Trophoblast cell (in vitro differentiated cells and primary cell): ENCODE data around the gene EML6.

Source experiments
- DNase-seq, 2 donors: peaks; one replicate each; pipeline ENCODE4 v3.0.0-alpha.2; 2016
- H2AFZ ChIP-seq: 2 replicates; pipeline ENCODE4 v1.6.1; 2013; ENCODE audit warnings: low read length, moderate library complexity, mild to moderate bottlenecking; ENCODE audit not compliant: insufficient read depth, poor library complexity
- H2AK5ac ChIP-seq: 2 replicates; pipeline ENCODE4 v1.6.1; 2013; ENCODE audit warnings: mild to moderate bottlenecking, low read length
- H2BK120ac ChIP-seq: 2 replicates; pipeline ENCODE4 v1.6.1; 2013; ENCODE audit warnings: low read length, mild to moderate bottlenecking, moderate library complexity; ENCODE audit not compliant: insufficient read depth, poor library complexity
- H2BK12ac ChIP-seq: 2 replicates; pipeline ENCODE4 v1.6.1; 2013; ENCODE audit warnings: mild to moderate bottlenecking, low read length, moderate library complexity
- H2BK5ac ChIP-seq: 2 replicates; pipeline ENCODE4 v1.6.1; 2013; ENCODE audit warnings: low read length, low read depth, moderate library complexity, mild to moderate bottlenecking; ENCODE audit not compliant: poor library complexity
- H3K14ac ChIP-seq: 2 replicates; pipeline ENCODE4 v1.6.1; 2013; ENCODE audit warnings: mild to moderate bottlenecking, low read length
- H3K18ac ChIP-seq: 2 replicates; pipeline ENCODE4 v1.6.1; 2013; ENCODE audit warnings: mild to moderate bottlenecking, low read length
- H3K23ac ChIP-seq: 2 replicates; pipeline ENCODE4 v1.6.1; 2013; ENCODE audit warnings: low read length
- H3K27ac ChIP-seq: 2 replicates; pipeline ENCODE4 v1.5.1; 2013; ENCODE audit warnings: low read depth, mild to moderate bottlenecking, inconsistent platforms, low read length, moderate library complexity
- H3K27me3 ChIP-seq: 2 replicates; pipeline ENCODE4 v1.6.1; 2013; ENCODE audit warnings: inconsistent platforms, mild to moderate bottlenecking, low read length, moderate library complexity; ENCODE audit not compliant: insufficient read depth
- H3K36me3 ChIP-seq, 2 experiments: 1 replicate in 1 of 2; 2 replicates in 1 of 2; pipeline ENCODE4 v1.6.1; 2013; ENCODE audit warnings: low read length in 2 of 2, mild to moderate bottlenecking in 2 of 2, moderate library complexity in 1 of 2; ENCODE audit not compliant: insufficient read depth in 2 of 2, control insufficient read depth in 1 of 2
- H3K4ac ChIP-seq: 2 replicates; pipeline ENCODE4 v1.6.1; 2013; ENCODE audit warnings: low read depth, mild to moderate bottlenecking, low read length, moderate library complexity
- H3K4me1 ChIP-seq, 2 experiments: 1 replicate in 1 of 2; 2 replicates in 1 of 2; pipeline ENCODE4 v1.6.1; 2013; ENCODE audit warnings: low read length in 2 of 2, mild to moderate bottlenecking in 2 of 2, moderate library complexity in 1 of 2; ENCODE audit not compliant: insufficient read depth in 2 of 2, control insufficient read depth in 1 of 2
- H3K4me2 ChIP-seq: 2 replicates; pipeline ENCODE4 v1.6.1; 2013; ENCODE audit warnings: inconsistent platforms, mild to moderate bottlenecking, low read length, moderate library complexity
- H3K4me3 ChIP-seq: 2 replicates; pipeline ENCODE4 v1.5.1; 2013; ENCODE audit warnings: mild to moderate bottlenecking, low read depth, low read length, inconsistent platforms
- H3K79me1 ChIP-seq: one replicate; pipeline ENCODE4 v1.6.1; 2013; ENCODE audit warnings: low read length
- H3K79me2 ChIP-seq: 2 replicates; pipeline ENCODE4 v1.6.1; 2013; ENCODE audit warnings: low read length, mild to moderate bottlenecking; ENCODE audit not compliant: control insufficient read depth, insufficient read depth, poor library complexity
- H3K9ac ChIP-seq: 2 replicates; pipeline ENCODE4 v1.6.1; 2013; ENCODE audit warnings: mild to moderate bottlenecking, low read length
- H3K9me3 ChIP-seq: 2 replicates; pipeline ENCODE4 v1.6.1; 2013; ENCODE audit warnings: low read depth, mild to moderate bottlenecking, control low read depth, inconsistent platforms, low read length; ENCODE audit not compliant: insufficient read depth
- H4K12ac ChIP-seq: 2 replicates; pipeline ENCODE4 v1.6.1; 2013; ENCODE audit warnings: low read depth, mild to moderate bottlenecking, low read length, moderate library complexity
- H4K8ac ChIP-seq: 2 replicates; pipeline ENCODE4 v1.6.1; 2013; ENCODE audit warnings: low read depth, mild to moderate bottlenecking, low read length, moderate library complexity
- H4K91ac ChIP-seq: one replicate; pipeline ENCODE4 v1.6.1; 2013; ENCODE audit warnings: low read depth, mild to moderate bottlenecking, low read length, moderate library complexity
- WGBS: extraction: QIAGEN DNeasy Blood & Tissue Kit; methylation state at CpG from one replicate; pipeline ENCODE4 v1.1.7; 2013; ENCODE audit warnings: missing lambda C conversion rate; ENCODE audit not compliant: insufficient read length, insufficient coverage; ENCODE audit errors: extremely low coverage; 5-methylcytosine and 5-hydroxymethylcytosine counted together

Gene EML6

DNA sequence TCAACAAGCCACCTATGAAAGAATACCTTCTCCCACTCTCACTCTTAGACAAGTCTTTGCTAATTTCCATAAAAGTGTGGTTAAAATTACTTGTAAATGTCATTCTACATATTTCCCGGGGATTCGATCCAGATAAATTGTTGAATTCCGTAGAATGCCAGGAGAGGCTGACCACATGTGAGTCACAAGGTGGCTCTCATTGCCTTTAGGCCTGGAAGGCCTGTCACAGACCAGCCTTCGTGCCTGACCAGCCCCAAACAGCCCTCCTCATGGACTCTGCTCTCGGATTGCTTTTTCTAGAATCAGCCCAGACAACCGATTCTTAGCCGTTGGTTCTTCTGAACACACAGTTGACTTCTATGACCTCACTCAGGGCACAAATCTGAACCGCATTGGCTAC is 240.8 kb downstream of the EML6 start:
- Histone ChIP-seq H3K9ac (no peak overlapping the region), H3K4me2 (no peak overlapping the region), H2BK120ac (no peak overlapping the region), H3K27me3 (no peaks in the 10 kb centered on the region), H3K14ac (no peak overlapping the region), H4K8ac (no peak overlapping the region), H3K4me3 (no peak overlapping the region), H3K79me1 (no peaks in the 10 kb centered on the region), H4K12ac (no peak overlapping the region), H3K4ac (no peak overlapping the region), H2AFZ (no peak overlapping the region), H3K9me3 (no peaks in the 10 kb centered on the region), H3K4me1 (peaks cover 0 to 9% of the 10 kb centered on the region in 2 experiments), H4K91ac (no peak overlapping the region), H3K79me2 (no peaks in the 10 kb centered on the region), H3K23ac (no peak overlapping the region), H2BK5ac (no peak overlapping the region), H2BK12ac (no peak overlapping the region), H3K36me3 (peaks cover 3 to 11% of the 10 kb centered on the region in 2 experiments), H3K18ac (no peak overlapping the region), H2AK5ac (no peak overlapping the region), H3K27ac (no peak overlapping the region)
- no CpG with 5 or more reads among the region's 8 CpGs for WGBS
- DNase-seq: no peak

DNA sequence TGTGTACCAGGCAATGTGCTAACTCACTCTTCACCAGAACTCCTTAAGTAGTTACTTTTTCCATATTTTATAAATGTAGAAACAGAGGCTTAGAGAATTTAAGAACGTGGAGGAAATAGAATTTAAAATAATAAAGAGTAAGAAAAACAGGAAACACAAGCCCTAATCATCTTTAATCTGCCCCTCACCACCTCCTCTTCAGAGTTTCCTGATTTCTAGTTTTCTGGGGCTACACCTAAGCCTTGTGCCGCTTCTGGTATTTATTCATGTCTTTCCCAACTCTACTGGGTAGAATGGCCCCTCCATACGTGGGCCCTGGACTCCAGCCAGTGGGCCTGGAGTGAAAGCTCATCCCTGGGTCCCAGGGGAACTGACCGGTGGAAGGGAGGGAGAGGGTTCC is 241.4 kb downstream of the EML6 start:
- H3K79me1 ChIP-seq: no peaks in the 10 kb centered on the region
- no peak overlapping the region for H2AFZ ChIP-seq
- H3K4me3 ChIP-seq: no peak overlapping the region
- no peak overlapping the region for H2BK12ac ChIP-seq
- no peak overlapping the region for H4K8ac ChIP-seq
- H3K4ac ChIP-seq: no peak overlapping the region
- H4K12ac ChIP-seq: no peak overlapping the region
- 100% methylated on average over 1 of the region's 4 CpGs for WGBS
- H3K27ac ChIP-seq: no peak overlapping the region
- H3K14ac ChIP-seq: no peak overlapping the region
- H4K91ac ChIP-seq: no peak overlapping the region
- no peak overlapping the region for H3K18ac ChIP-seq
- no peak for DNase-seq
- no peak overlapping the region for H3K9ac ChIP-seq
- H3K4me2 ChIP-seq: no peak overlapping the region
- H3K9me3 ChIP-seq: no peaks in the 10 kb centered on the region
- peaks cover 6 to 15% of the 10 kb centered on the region in 2 experiments for H3K36me3 ChIP-seq
- no peak overlapping the region for H2BK120ac ChIP-seq
- H2AK5ac ChIP-seq: no peak overlapping the region
- H3K4me1 ChIP-seq: peaks cover 0 to 9% of the 10 kb centered on the region in 2 experiments
- H3K79me2 ChIP-seq: no peaks in the 10 kb centered on the region
- H3K23ac ChIP-seq: no peak overlapping the region
- H2BK5ac ChIP-seq: no peak overlapping the region
- H3K27me3 ChIP-seq: no peaks in the 10 kb centered on the region

DNA sequence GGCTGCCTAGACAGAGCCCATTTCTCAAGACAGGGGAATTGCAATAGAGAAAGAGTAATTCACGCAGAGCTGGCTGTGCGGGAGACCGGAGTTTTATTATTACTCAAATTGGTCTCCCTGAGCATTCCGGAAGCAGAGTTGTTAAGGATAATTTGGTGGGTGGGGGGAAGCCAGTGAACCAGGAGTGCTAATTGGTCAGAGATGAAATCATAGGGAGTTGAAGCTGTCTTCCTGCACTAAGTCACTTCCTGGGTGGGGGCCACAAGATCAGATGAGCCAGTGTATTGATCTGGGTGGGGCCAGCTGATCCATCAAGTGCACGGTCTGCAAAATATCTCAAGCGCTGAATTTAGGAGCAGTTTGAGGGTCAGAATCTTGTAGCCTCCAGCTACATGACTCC is 242.0 kb downstream of the EML6 start:
- Histone ChIP-seq H2BK5ac (no peak overlapping the region), H3K4me1 (peaks cover 0 to 9% of the 10 kb centered on the region in 2 experiments), H3K36me3 (peaks cover 9 to 18% of the 10 kb centered on the region in 2 experiments), H3K9ac (no peak overlapping the region), H4K8ac (no peak overlapping the region), H2BK12ac (no peak overlapping the region), H3K27ac (no peak overlapping the region), H4K12ac (no peak overlapping the region), H3K18ac (no peak overlapping the region), H3K4ac (no peak overlapping the region), H3K27me3 (no peaks in the 10 kb centered on the region), H2BK120ac (no peak overlapping the region), H3K79me2 (no peaks in the 10 kb centered on the region), H2AK5ac (no peak overlapping the region), H3K4me2 (no peak overlapping the region), H3K79me1 (no peaks in the 10 kb centered on the region), H3K4me3 (no peak overlapping the region), H4K91ac (no peak overlapping the region), H3K23ac (no peak overlapping the region), H3K9me3 (no peaks in the 10 kb centered on the region), H2AFZ (no peak overlapping the region), H3K14ac (no peak overlapping the region)
- no CpG with 5 or more reads among the region's 6 CpGs for WGBS
- no peak for DNase-seq

DNA sequence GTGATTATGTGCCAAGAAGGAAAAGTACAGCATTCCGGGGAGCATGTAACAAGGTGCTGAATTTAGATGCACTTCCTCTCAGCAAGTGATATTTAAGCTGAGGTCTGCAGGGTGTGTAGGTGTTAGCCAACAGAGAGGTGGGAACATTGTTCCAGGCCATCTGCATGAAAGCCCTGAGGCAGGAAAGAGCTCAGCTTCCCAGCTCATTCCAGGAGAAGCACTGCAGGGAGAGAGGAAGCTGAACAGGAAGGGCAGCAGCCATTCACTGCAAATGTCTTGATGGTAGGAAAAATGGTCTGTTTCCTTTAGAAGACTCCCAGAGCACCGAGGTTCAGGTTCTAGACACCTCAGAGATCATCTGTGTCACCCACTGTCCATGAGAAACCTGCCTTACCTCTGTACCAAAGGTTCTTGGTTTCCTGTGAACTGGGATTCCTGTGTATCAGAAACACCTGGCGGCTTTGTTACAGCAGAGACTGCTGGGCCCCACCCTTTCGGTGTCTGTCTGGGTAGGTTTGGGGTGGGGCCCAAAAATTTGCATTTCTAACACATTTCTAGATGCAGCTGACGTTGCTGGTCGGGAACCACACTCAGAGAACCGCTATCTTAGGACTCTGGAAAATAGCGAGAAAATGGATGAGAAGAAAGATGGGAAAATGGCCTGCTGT is 242.8 kb downstream of the EML6 start:
- H2AK5ac ChIP-seq: no peak overlapping the region
- WGBS: no CpG with 5 or more reads among the region's 8 CpGs
- no peak overlapping the region for H2BK120ac ChIP-seq
- no peak overlapping the region for H4K91ac ChIP-seq
- H2BK5ac ChIP-seq: no peak overlapping the region
- H3K9ac ChIP-seq: no peak overlapping the region
- H3K79me1 ChIP-seq: no peaks in the 10 kb centered on the region
- H3K36me3 ChIP-seq: peaks cover 10 to 20% of the 10 kb centered on the region in 2 experiments
- H3K27me3 ChIP-seq: no peaks in the 10 kb centered on the region
- H3K27ac ChIP-seq: no peak overlapping the region
- DNase-seq: peak; percentile 67 to 74
- no peak overlapping the region for H3K4me3 ChIP-seq
- H3K4me2 ChIP-seq: no peak overlapping the region
- H3K4me1 ChIP-seq: peaks cover 0 to 9% of the 10 kb centered on the region in 2 experiments
- no peak overlapping the region for H4K8ac ChIP-seq
- H4K12ac ChIP-seq: no peak overlapping the region
- no peak overlapping the region for H3K4ac ChIP-seq
- H3K23ac ChIP-seq: no peak overlapping the region
- no peak overlapping the region for H2BK12ac ChIP-seq
- no peaks in the 10 kb centered on the region for H3K79me2 ChIP-seq
- no peak overlapping the region for H3K18ac ChIP-seq
- no peak overlapping the region for H2AFZ ChIP-seq
- no peak overlapping the region for H3K14ac ChIP-seq
- H3K9me3 ChIP-seq: no peaks in the 10 kb centered on the region
